HG02571 (cell line): ENCODE data around the gene NOX1.
A peak's percentile ranks its signal among the peaks of the same experiment; 100 is the strongest.

Experiments
- ATAC-seq: cut with Tn5 transposase; IDR thresholded peaks from one replicate; pipeline ENCODE4 v1.9.1; 2021; ENCODE audit warnings: mild to moderate bottlenecking, moderate library complexity; ENCODE audit not compliant: unreplicated experiment

Gene NOX1

GRCh38 chrX:100874325-100874724 is at the start of gene NOX1:
NOX1 (minus strand) TSS chrX:100874359; CDS start chrX:100874139, 220 bp downstream.
- no peak for ATAC-seq

GRCh38 chrX:100915562-100915961 is 41.4 kb upstream of the NOX1 start:
- ATAC-seq = no peak

DNA sequence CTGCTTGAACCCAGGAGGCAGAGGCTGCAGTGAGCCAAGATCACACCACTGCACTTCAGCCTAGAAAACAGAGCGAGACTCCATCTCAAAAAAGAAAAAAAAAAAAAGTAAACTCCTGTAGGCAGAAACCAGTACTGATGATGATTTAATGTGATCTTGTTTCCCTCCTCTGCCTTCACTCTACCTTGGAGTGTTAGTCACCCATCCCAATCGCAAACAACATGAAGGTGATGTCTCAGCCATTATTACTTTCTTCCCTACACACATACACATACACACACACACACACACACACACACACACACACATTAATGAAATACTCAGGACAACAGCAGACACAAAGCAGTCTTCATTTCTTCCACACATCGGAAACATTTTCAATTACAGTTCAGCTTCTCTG is 39.0 kb upstream of the NOX1 start:
- ATAC-seq = no peak

- ATAC-seq = no peak
Measured at GRCh38 chrX:100911731-100912130, 37.6 kb upstream of the NOX1 start.

DNA sequence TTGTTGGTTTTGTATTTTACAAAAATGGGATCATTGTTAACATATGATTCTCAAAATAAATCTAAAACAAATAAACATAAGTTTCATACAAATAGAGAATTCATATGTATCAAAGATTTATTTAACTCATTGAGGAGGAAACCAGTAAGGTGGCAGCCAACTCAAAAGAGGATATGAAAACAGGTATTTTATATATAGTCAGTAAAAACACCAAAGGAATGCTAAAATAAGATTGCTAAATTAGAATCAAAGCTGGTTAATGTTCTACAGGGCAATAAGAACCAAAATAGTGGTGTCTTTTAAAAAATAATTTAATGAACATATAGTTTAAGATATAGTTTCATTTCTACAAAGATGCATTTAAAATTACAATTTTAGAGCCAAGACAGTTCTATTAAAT is 31.5 kb upstream of the NOX1 start:
- no peak for ATAC-seq

DNA sequence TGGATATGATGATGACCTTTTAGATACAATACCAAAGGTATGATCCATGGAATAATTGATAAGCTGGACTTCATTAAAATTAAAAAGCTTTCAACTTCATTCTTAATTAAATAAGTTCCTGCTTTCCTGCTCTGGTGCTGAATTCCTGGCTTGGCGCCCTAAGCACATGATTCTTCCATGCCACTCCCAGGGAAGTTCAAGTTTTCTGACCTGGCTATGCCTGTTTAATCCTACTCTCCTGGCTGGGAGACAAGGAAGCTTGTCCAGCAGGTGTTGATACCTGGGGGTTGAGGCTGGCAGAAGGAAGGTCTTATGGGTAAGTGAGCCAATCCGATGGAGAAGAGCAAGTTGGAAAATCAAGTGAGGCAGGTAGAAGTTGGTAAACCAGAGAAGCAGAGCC is 30.3 kb upstream of the NOX1 start:
- no peak for ATAC-seq

GRCh38 chrX:100895365-100896075 is 21.4 kb upstream of the NOX1 start:
- ATAC-seq = no peak

GRCh38 chrX:100883654-100884053 is 9.5 kb upstream of the NOX1 start:
- no peak for ATAC-seq

GRCh38 chrX:100880368-100880767 is 6.2 kb upstream of the NOX1 start:
- ATAC-seq = no peak

DNA sequence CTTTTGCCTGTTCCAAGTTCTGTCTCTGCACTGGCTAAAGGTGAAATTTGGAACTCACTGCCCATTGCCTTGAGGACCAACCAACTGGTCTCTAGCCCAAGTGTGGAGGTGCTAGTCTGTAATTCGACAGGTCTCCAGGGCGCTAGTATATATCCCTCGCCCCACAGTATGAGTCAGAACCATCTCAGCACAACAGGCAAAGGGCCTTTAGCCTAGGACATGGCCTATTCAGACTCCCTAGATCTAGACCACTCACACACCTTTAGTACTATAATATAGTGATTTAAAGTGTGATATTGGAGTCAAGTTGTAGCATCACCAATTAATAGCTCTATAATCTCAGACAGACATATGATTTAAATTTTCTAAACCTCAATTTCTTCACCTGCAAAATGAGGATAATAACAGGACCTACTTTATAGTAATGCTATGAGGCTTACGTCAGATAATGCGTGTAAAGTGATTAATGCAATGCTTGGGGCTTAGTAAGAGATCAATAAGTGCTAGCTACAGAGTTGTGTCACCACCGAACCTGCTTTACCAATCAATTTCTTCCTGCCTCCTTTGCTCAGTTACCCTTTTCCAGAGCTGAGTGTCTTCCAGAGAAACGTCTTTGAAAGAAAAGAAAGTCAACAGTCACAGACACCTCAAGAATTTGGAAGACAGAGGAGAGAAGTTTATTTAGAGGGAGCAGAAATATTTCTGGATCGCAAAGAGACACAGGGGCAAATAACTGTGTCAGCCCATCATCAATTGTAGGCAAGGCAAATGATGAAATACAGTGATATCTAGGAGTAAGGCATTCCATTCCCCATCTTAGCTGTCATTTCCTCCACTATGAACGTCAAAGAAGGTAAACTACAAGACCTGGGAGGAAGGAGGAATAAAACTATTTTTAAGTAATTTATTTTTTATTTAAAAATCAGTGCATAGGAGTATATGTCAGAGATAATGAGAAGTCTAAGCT is 2.3 kb downstream of the NOX1 start:
- ATAC-seq = no peak

GRCh38 chrX:100870527-100870926 is 3.6 kb downstream of the NOX1 start:
- no peak for ATAC-seq

DNA sequence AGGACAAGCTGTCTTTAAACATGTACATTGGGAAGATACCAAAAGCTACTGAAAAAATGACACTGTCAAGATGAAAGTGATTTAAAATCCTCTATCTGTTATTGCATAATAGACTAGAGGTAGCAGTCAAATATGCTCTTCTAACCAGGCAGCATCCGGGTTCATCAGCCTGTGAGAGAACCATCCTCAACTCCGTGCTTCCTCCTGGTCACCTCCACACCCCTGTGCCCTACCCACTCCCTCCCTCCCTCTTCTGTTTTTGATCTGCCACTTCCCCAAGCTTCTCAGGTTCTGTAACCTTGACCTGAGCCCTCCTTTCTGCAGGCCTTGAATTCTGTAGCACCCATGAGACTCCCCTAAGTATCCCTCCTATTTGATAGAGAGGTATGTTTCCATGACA is 5.9 kb downstream of the NOX1 start:
- ATAC-seq = no peak

DNA sequence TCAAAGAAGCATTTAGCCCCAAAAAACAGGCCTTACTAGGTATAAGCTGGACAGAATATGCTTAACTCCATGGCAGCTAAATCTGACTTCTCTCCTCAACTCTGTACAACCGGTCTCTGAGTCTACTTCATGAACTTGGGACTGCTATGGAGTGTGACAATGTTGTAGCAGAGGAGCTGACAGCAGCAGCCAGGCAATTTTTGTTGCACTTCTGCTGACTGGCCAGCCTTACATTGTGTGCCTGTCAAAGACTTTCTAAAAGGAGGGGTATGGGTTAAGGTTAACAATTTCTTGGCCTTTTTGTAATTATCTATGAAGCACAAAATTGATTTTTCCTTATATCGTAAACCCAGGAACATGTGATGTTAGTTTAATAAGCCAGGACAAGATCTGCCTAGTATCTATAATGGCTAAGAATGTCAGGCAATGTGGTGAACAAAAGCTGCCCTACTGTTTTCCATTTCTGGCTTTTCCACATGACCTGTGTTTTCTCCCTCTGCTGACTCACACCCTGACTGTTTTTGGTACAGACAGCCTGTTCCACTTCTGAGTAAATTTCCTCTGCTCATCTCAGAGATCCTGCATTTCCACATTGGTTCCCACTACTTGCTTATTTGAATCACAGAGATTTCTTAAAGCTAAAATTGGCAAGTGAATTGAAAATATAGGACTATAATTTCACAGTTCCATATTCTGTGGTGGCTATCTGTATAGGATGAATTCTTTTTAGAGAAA is 9.3 kb downstream of the NOX1 start:
- ATAC-seq = no peak

- no peak for ATAC-seq
Measured at GRCh38 chrX:100863326-100863864, 10.8 kb downstream of the NOX1 start.

GRCh38 chrX:100852810-100853209 is 21.3 kb downstream of the NOX1 start:
- no peak for ATAC-seq

GRCh38 chrX:100850317-100850716 is 23.8 kb downstream of the NOX1 start:
- no peak for ATAC-seq

DNA sequence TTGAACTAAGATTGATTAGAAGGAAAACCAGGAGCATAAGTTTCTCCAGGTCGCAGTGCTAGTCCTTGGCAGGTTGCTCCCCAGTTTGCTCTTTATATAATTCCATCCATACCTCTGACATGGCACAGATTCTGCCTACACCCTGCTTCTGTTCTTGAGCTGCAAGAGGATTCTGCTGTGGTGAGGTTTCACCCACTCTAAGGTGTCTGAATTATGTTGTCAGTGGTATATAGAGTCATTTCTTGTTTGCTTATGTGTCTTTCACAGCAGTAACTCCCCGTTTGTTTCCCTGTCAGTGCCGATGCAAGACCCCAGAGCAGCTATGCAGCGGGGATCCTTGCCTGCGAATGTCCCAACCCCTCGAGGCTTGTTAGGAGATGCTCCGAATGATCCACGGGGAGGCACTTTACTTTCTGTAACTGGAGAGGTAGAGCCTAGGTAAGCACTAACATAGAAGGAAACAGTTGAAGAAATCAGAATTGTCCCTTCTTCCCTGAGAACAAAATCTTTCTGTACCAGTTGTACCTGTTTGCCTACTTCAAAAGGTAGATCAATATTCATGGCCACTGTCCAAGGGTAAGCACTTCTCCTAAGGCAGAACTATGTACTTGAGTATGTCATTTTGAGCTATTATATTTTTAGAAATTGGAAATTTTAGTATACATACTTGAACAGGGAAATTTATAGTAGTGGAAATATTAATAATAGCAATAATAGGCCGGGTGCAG is 42.8 kb downstream of the NOX1 start:
- no peak for ATAC-seq

DNA sequence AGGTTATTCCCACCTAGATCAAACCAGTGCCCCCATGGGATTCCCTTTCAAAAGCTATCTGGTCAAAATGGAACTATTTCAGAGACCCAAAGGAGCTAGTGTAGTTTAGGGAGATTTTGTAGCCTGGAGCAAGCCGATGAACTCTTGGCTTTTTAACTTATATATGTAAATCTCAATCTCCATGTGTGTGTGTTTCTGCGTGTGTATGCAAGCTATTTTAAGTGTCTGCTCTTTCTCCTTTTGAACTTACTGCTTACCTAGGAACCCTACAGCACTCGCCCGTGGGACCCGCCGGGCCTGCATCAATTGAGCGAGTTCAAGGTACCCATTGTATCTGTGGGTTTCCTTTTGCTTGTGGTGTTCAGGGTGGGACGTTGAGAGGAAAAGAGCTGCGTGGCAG is 43.6 kb downstream of the NOX1 start:
- ATAC-seq = no peak

DNA sequence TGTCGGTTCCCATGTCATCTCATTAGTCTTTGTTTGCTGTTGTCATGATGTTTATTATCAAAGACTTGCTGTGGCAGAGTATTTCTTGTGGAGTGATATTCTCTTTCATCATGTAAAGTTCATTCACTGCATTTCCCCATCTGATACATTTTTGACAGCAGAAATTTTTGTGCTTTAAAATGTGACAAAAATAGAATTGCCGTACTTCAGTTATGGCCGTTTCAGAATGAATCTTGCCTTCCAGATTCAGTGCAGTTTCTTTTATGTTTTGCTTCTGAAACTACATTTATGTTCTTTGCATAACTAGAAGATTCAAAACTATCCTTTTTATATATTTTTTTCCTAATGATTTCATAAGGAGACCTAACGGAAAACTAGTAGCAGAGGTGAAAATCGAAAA is 44.0 kb downstream of the NOX1 start:
- ATAC-seq = no peak

- ATAC-seq = peak; percentile 55
Measured at GRCh38 chrX:100829730-100830129, 44.4 kb downstream of the NOX1 start.
